ENCODE measurements around the gene CHRD.
A peak's percentile ranks its signal among the peaks of the same experiment; 100 is the strongest.
"Not testable (repeated sequence)": the region's sequence is repeated elsewhere in the genome, so short reads cannot be mapped to it uniquely, and the experiment has no call there.

The CHRD gene

DNA sequence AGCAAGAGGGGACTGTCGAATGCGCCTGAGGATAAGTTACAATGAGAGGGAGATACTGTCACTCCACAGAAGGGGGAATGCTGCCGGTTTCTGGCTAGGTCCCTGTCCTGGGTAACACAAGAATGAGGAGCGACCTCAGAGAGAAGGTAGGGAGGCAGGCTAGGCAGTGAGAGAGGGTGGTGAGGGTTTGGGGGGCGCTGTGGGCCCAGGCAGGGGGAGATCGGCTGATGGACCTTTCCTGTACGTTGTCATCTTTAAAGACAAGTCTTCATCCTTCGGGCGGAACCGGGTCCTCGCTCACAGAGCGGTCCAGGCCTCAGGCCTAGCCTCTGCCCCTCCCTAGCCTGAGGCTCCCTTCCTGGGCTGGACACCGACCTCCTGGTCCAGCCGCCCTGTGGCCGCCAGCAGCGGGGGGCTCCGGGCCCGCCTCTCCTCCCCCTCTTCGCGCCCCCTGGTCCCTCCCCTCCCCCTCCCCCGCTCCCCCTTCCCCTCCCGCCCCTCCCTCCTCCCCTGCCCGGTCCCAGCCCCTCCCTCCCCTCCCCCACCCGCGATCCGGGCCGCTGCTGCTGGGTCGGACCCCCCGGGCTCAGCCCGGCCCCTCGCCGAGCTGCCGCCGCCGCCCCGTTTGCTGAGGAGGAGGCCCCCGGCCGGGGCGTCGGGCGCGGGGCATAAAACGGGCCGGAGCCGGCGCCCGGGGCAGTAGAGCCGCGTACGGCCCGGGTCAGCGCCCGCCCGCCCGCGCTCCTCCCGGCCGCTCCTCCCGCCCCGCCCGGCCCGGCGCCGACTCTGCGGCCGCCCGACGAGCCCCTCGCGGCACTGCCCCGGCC, at the start of gene CHRD:
Gene CHRD (plus strand): TSS at position 697 of the 827 bp plus-strand sequence. CDS start 265 bp downstream, outside the sequence.
- DNase-seq (ENCODE audit: low spot score) = no peak

DNA sequence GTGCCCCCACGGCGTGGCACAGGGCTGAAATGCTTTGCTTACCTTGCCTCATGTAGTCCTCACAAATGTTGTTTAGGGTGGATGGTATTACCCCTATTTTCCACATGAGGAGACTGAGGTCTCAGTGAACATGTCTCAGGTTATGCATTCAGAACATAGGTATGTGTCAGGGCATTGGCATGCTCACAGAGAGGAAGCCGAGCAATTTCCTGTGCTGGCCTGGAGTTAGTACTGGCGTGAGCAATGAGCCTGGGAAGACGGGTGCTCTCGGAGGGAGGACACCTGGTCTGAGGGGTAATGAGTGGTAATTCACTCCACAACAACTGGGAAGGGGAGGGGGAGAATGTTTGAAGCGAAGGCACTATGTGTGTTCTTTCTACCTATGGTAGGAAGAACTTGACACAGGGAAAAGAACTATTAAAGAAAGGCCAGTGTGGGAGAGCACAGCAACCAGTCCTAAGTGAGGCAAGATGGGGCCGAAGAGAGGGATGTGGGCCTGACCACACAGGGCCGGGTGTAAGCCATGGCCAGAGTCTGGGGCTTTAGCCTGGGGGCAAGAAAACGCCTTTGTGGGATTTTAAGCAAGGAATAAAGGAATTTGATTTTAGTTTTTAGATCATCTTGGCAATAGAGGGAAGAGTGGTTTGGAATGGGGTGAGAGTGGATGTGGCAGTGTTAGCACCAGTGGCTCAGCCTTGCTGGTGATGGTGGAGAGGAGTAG, 47.3 kb upstream of the CHRD start:
- DNase-seq (ENCODE audit: low spot score) = peak; percentile 74

GRCh38 chr3:184333190-184333589, 46.7 kb upstream of the CHRD start:
- DNase-seq (ENCODE audit: low spot score) = no peak

DNA sequence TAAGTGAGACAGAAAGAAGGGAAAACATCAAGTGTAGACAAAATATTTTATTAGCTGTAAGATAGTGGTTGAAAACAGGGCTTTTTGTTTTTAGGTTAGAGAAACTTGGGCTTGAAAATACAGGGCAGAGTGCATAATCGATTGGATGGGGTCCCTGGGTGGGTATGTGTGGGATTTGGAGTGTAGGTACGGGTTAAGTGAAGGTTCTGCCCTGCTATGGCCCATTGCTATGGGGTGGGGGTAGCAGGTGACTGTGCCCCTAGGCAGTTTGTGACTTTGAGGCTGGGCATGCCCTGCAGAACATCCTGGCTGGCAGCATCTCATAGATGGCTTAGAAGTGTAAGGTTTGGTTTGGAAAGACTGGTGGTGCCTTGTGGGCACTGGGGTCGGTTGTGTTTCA, 46.2 kb upstream of the CHRD start:
- no peak for DNase-seq (ENCODE audit: low spot score)

DNA sequence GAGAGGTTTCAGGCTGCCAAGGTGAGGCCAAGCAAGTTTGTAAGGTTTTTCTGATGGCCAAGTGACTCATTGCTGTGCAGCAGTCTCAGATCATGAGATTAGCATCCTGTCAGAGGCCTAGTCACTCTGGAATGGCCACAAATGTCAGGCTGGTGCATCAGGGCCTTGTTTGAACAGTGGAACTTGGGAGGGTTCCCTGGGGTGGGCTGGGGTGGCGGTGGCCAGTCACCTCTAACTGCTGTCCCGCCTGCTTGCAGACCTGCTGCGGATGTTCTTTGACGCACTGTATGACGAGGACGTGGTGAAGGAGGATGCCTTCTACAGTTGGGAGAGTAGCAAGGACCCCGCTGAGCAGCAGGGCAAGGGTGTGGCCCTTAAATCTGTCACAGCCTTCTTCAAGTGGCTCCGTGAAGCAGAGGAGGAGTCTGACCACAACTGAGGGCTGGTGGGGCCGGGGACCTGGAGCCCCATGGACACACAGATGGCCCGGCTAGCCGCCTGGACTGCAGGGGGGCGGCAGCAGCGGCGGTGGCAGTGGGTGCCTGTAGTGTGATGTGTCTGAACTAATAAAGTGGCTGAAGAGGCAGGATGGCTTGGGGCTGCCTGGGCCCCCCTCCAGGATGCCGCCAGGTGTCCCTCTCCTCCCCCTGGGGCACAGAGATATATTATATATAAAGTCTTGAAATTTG, 45.2 kb upstream of the CHRD start:
- peak; percentile 68 for DNase-seq (ENCODE audit: low spot score)

DNA sequence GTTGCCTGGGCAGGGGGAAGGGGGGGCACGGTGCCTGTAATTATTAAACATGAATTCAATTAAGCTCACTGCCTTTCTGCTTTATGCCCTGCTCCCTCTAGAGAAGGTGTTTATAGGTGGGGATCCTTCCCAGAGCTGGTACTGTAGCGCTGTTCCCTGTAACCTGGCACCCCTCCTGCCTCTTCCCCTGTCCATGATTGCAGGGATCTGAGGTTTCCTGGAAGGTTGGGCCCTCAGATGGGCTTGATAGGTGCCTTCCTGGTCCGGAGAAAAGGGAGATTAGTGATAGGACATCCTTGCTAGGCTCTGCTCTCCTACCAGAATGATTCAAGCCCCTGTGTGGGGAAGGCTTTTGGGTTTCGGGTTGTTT, 44.6 kb upstream of the CHRD start:
- no peak for DNase-seq (ENCODE audit: low spot score)

DNA sequence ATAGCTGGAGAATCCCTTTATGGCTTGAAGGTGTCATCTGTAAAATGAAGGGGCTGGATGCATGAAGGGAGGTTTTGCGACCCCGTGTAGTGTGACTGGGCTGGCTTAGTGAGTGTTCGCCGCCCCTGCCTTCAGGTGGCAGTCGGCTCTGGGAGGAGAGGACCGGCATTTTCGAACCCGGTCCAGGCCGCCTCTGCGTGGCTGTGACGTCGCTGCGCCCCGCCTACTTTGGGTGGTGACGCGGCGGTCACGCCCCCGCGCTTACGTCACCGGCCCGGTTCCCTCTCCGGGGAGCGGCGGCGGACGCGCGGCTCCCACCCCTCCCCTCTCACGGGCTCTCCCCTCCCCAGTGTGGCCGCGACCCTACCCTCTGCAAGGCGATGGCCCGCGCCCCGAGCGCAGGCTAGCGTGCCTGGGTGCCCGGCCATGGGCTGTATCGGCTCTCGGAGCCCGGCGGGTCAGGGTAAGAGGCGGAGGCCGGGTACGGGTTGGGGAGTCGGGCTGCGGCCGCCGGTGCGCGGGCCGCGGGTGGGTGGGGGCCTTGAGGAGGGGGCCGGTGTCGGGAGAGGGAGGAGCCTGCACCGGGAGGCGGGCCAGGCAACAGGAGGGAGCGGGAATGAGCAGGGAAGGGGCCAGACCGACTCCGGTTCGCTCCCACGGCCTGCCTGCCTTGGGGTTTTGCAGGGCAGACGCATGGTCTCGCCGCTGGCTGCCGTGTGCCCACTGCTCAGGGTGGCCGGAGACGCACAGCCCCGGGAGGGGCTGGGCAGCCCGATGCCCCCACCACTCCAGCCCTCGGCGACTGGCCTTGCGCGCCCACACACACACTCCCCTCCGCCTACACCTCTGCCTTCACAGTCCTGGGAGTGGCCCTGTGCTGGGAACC, 44.0 kb upstream of the CHRD start:
- peak; percentile 88 for DNase-seq (ENCODE audit: low spot score)

DNA sequence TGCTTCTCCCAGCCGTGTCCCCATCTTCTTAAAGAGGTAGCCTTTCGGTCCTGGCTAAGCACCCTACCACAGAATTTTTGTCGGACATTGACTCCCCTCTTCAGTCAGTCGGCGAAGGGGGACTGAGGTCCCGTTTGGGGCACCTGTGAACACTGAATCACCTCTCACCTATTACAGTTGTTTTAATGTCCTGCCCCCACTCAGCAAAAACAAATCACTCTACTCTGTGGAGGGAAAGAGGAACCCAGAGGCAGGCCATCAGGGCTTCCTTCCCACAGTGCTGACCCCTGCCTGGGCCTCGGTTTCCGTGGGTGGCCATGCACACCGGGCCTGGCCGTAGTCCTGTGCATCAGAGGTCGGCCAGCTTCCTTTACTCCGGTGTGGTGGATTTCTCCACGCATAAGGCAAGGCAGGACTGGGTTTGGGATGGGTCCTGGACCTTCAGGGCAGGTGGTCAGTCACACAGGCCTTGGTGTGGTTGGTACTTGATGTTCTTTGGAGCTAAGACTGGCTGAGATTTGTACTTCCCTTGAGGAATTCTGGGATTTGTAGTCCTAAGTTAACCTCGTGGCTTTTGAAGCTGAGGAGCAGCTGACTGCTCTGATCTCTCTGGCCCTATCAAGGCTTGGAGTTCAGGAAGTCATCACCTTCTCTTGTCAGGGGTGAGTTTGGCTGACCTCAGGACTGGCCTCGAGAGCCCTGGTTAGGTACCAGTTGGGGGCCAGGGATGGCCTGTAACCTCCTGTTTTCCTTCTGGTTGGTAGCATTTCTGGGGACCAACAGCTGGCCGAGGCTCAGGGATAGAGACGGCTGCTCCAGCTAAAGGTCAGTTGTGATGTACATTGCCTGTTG, 43.1 kb upstream of the CHRD start:
- peak; percentile 79 for DNase-seq (ENCODE audit: low spot score)

DNA sequence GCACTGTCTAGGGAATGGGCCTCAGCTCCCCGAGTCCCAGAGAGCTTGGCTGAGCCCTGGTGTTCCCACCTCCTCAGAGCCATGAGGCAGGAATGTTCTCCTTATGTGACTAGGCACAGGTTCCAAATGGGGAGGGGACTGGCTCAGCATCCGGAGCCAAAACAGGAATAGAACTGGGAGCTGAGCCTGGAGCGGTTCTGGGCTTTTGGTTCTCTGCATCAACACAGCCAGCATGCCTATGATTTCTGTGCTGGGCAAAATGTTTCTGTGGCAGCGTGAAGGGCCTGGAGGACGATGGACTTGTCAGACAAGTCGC, 42.5 kb upstream of the CHRD start, which contains the start of gene FAM131A:
Gene FAM131A (plus strand): TSS at position 202 of the 316 bp plus-strand sequence. CDS start 31 bp downstream, at position 233.
- peak; percentile 58 for DNase-seq (ENCODE audit: low spot score)

DNA sequence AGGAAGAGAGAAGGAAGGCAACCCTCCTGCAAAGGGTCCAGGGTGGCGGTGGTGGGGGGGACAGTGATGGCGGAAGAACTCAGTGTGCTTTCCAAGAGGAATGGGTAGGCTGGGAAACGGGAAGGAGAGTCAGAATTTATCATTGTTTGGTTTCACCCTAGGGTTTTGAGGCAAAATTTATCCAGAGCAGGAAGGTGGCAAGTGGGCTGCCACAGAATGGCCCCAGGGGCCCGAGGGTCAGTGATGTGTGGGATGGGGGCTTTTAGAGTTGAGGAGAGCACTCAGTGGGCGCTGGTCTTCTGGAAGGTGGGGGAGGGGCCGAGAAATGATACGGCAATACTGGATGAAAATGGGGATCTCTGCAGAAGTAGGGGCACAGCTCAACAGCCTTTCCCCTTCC, 41.9 kb upstream of the CHRD start:
- no peak for DNase-seq (ENCODE audit: low spot score)

- peak; percentile 90 for DNase-seq (ENCODE audit: low spot score)
Measured at GRCh38 chr3:184338511-184338945, 41.3 kb upstream of the CHRD start.

DNA sequence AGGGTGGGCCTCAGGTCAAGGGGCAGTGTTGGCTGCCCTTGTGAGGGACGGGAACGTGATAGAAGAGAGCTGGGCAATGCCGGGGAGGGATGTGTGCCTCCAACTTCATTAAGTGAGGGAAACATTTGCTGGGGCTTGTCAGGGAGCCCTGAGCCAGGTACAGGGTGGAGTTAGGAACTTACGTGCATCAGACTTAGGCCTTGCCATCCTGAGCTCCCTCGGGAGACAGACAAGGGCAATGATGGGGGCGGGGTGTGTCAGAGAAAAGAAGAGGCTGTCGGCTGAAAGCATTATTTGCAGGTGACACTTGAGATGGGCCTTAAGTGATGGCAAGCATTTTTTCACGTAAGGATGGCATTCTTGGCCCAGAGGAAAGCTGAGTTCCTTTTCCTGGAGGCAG, 40.9 kb upstream of the CHRD start:
- no peak for DNase-seq (ENCODE audit: low spot score)

- not testable (repeated sequence) for DNase-seq (ENCODE audit: low spot score)
Measured at GRCh38 chr3:184339451-184340135, 40.3 kb upstream of the CHRD start.

DNA sequence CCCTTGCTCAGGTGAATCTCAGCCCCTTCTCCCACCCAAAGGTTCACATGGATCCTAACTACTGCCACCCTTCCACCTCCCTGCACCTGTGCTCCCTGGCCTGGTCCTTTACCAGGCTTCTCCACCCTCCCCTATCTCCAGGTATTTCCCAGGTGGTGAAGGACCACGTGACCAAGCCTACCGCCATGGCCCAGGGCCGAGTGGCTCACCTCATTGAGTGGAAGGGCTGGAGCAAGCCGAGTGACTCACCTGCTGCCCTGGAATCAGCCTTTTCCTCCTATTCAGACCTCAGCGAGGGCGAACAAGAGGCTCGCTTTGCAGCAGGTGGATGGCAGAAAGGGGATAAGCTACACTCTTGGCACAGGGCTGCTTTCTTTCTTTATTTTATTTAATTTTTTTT, 37.9 kb upstream of the CHRD start:
- no peak for DNase-seq (ENCODE audit: low spot score)

DNA sequence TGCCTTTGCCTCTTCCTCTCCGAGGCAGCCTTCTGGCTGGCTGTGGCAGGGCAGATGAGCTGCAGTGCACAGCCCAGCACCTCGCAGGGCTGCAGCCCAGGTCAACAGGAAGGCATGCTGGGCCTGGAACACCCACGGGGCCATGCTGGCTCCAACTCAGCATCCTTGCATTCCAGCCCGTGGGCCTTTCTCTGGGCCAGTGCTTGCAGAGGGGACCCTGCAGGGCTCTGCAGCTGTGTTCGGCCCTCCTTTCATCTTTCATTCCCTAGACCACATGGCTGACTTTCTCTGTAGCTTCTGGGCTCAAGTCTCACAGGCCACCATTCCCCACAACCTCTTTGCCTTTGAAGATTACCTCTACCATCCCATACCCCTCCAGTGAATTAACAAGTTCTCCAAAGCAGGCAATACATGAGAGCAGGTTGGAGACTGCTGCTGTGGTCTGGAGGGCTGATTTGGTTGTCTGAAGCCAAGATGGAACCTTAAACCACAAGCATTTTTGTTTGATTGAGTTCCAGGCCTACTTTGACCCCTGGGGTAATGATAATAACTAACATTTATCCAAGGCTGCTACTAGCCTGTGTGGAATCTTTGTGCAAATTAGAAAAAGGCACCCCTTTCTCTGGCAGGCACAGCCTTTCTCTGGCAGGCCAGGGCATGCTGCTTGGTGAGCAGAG, 36.5 kb upstream of the CHRD start:
- peak; percentile 53 for DNase-seq (ENCODE audit: low spot score)

DNA sequence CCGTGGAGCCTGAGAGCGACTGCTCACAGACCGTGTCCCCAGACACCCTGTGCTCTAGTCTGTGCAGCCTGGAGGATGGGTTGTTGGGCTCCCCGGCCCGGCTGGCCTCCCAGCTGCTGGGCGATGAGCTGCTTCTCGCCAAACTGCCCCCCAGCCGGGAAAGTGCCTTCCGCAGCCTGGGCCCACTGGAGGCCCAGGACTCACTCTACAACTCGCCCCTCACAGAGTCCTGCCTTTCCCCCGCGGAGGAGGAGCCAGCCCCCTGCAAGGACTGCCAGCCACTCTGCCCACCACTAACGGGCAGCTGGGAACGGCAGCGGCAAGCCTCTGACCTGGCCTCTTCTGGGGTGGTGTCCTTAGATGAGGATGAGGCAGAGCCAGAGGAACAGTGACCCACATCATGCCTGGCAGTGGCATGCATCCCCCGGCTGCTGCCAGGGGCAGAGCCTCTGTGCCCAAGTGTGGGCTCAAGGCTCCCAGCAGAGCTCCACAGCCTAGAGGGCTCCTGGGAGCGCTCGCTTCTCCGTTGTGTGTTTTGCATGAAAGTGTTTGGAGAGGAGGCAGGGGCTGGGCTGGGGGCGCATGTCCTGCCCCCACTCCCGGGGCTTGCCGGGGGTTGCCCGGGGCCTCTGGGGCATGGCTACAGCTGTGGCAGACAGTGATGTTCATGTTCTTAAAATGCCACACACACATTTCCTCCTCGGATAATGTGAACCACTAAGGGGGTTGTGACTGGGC, 35.1 kb upstream of the CHRD start:
- no peak for DNase-seq (ENCODE audit: low spot score)

DNA sequence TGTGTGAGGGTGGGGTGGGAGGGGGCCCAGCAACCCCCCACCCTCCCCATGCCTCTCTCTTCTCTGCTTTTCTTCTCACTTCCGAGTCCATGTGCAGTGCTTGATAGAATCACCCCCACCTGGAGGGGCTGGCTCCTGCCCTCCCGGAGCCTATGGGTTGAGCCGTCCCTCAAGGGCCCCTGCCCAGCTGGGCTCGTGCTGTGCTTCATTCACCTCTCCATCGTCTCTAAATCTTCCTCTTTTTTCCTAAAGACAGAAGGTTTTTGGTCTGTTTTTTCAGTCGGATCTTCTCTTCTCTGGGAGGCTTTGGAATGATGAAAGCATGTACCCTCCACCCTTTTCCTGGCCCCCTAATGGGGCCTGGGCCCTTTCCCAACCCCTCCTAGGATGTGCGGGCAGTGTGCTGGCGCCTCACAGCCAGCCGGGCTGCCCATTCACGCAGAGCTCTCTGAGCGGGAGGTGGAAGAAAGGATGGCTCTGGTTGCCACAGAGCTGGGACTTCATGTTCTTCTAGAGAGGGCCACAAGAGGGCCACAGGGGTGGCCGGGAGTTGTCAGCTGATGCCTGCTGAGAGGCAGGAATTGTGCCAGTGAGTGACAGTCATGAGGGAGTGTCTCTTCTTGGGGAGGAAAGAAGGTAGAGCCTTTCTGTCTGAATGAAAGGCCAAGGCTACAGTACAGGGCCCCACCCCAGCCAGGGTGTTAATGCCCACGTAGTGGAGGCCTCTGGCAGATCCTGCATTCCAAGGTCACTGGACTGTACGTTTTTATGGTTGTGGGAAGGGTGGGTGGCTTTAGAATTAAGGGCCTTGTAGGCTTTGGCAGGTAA, 34.3 kb upstream of the CHRD start:
- DNase-seq (ENCODE audit: low spot score) = peak; percentile 82
